ENCODE results near the gene DNLZ.
"Not testable (repeated sequence)": the region's sequence is repeated elsewhere in the genome, so short reads cannot be mapped to it uniquely, and the experiment has no call there.

The DNLZ gene

GRCh38 chr9:136363106-136363948, at the start of gene DNLZ:
Gene DNLZ, minus strand, starts transcription at chr9:136363744. Its CDS starts 30 bp downstream, at chr9:136363714.
- peak; percentile 100 for DNase-seq (ENCODE audit: low spot score)

GRCh38 chr9:136412962-136413361, 49.4 kb upstream of the DNLZ start:
- DNase-seq (ENCODE audit: low spot score): no peak

GRCh38 chr9:136411378-136411777, 47.8 kb upstream of the DNLZ start:
- DNase-seq (ENCODE audit: low spot score): no peak

DNA sequence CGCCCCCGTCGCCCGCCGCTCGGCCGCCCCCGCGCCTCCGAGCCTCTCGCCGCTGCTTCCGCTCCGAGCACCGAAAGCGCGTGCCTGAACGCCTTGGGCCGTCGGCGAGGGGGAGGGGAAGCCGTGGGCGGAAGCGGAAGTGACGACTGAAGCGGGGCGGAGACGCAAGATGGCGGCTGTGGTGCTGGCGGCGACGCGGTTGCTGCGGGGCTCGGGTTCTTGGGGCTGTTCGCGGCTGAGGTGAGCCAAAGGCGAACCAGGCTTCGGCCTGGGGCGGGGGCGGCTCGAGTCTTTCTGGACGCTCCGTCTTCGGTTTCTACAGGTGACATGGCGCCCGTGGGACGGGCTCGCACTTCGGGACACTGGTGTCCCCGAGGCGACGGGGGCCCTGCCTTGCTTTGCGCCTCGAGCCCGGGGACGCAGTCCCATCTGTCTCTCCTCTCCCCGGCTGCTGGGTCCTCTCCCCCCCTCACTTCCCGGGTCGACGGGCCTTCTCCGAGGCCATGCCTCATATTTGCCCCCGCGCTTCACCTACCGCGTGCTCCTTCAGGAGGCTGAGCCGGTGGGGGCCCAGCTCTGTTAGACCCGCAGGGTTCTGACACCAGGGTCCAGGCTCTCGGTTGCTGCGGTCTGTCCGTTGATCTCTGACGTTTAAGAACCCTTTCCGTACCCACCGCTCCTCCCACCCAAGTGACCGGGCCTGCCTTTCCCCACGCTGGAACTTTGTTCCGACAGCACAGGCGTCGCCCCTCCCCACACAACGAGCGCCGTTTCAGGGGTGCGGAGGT, 47.1 kb upstream of the DNLZ start, which contains the start of the genes ENTR1 and PMPCA:
Gene ENTR1 (minus strand): TSS at position 115 of the 788 bp plus-strand sequence. CDS start 217 bp downstream, outside the sequence.
Gene PMPCA (plus strand): TSS at position 159 of the 788 bp plus-strand sequence. CDS start 11 bp downstream, at position 170.
- peak; percentile 98 for DNase-seq (ENCODE audit: low spot score)

DNA sequence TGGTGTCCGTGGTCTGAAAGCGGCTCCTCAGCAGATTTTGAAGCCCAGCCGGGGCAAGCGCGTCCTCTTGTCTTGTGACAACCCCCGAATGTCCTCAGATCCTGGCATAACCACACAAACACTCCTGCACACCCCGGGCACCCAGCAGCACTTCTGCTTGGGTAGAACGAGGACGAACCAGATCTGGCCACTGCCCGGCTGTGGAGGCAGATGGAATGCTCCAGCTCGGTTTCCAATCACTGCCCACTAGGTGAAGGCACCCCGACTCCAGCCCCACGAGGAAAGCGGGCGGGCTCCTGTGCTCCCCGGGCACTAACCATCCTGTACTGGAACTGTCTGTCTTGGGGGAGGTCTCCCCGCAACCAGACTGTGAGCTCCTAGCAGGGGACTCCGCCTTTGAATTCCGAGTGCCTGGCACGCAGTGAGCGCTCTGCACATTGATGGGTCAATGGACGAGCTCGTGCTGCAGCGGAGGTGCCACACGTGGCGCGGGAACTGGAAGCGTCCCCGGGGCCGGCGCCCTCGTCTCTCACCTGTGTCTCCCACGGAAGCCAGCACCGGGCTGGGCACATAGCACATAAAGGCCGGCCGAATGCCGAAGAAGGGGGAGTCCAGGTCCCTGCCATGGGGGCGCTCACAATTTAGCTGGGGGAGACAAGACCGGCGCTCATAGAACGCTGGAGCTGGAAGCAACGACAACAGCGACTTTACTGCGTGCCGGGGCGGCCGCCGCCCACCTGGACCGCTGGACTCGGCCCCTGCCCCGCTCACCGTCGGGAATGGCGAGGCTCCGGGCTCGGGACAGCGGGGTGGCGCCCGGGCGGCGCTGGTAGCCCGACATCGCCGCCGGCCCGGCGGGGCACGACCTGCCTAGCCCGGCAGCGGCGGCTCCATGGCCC, 46.3 kb upstream of the DNLZ start:
- peak; percentile 72 for DNase-seq (ENCODE audit: low spot score)

DNA sequence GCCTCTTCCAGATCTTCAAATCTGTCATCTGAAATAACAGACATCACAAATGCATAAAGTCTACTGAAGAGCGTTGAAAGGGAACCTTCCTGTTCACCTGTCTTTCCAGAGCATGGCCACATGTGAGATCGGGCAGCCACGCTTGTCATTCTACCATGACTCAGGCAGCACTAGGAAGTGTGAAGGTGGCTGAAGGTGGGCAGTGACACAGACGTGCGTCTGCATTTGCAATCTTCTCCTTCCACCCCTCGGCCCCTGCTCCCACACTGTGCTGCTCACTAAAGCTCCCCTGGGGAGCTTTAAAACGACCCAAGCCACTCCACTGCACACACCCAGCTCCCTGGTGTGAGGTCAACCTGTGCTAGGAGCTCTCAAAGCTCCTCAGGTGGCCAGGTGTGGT, 44.4 kb upstream of the DNLZ start:
- DNase-seq (ENCODE audit: low spot score): no peak

GRCh38 chr9:136407061-136407460, 43.5 kb upstream of the DNLZ start:
- not testable (repeated sequence) for DNase-seq (ENCODE audit: low spot score)

DNA sequence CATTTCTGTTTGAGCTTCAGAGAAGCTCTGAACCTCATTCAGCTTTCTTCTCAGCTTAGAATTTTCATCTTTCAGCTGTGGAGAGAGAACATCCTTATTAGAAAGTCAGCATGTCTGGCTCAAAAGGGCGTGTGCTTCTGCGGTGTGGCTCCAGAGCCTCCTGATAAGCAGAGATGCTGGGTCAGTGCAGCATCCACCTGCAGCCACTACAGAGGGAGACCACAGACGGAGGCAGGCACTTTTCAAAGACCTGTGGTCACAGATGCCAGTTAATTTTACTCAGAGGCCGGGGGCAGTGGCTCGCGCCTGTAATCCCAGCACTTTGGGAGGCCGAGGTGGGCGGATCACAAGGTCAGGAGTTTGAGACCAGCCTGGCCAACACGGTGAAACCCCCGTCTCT, 42.4 kb upstream of the DNLZ start:
- not testable (repeated sequence) for DNase-seq (ENCODE audit: low spot score)

DNA sequence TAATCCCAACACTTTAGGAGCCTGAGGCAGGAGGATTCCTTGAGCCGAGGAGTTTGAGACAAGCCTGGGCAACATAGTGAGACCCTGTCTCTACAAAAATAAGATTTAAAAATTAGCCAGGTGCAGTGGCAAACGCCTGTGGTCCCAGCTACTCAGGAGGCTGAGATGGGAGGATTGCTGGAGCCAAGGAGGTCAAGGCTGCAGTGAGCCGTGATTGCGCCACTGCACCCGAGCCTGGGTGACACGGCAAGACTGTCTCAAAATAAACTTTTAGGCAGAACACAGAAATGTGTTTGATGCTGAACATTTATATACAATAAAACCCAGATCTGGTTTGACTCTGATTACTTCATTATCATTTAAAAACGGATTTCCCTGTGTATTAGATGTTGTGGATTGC, 41.9 kb upstream of the DNLZ start:
- DNase-seq (ENCODE audit: low spot score): no peak

- DNase-seq (ENCODE audit: low spot score): no peak
Observed at GRCh38 chr9:136404801-136405136, 41.2 kb upstream of the DNLZ start.

DNA sequence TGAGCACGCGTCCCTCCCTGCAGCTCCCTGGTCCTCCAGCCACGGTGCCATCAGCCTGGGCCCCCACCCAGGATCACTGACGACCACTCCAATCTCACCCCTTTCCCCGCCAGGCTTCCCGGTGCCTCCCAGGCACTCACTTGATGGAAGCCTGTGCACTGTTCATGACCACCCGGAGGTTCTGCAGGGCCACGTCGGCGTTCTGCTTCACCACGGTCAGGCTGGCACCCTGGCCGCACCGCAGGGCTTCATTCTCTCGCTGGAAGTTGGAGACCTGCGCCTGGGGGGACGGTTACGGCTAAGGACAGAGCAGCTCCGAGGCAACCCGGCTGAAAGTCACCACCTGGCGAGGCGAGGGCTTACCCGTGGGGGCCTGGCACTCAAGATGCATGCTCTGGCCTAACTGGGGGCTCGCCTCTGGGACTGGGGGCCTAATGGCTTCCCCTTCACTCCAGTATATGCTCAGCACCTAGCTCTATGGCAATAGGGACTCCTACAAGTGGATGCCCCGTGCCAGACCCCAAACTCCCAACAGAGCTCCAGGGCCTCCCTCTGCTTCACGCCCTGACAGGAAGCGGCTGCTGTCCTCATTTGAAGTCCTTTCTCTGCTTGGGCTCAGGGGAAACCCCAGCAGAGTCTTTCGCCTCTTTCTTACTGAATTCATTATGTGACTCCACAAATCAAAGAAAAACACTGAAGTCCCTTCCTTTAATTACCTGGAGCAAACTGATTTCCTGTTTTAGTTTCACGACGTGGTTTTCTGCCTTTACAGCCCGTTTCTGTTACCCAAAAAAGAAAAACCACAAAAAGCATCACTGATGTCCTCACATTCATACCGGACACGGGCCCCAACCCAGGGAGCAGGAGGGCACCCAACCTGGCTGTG, 40.6 kb upstream of the DNLZ start:
- no peak for DNase-seq (ENCODE audit: low spot score)

DNA sequence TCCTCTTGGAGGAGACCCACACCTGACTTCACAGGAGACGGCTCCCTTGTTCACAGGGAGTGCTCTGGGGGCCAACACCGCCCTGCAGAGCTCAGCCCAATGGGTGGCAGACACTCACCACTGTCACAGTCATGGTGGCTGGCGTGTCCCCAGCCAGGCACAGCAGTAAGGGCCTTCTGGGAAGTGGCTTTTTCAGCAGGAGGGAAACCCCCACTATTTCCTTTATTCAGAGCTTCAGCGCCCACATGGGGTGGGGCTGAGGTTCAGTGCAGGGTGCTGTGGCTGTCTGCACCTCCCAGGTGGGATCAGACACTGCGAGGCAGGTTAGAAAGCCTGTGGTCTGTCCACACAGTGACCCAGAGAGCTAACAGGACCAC, 40.0 kb upstream of the DNLZ start:
- DNase-seq (ENCODE audit: low spot score): no peak

GRCh38 chr9:136402067-136402466, 38.5 kb upstream of the DNLZ start:
- no peak for DNase-seq (ENCODE audit: low spot score)

GRCh38 chr9:136401173-136401922, 37.8 kb upstream of the DNLZ start:
- no peak for DNase-seq (ENCODE audit: low spot score)

- peak; percentile 98 for DNase-seq (ENCODE audit: low spot score)
Observed at GRCh38 chr9:136400038-136400834, 36.7 kb upstream of the DNLZ start, which contains the start of gene SNAPC4. Gene SNAPC4, minus strand, starts transcription at chr9:136400170. Its CDS starts 1,742 bp downstream, at chr9:136398428.

GRCh38 chr9:136399176-136400037, 35.9 kb upstream of the DNLZ start:
- peak; percentile 69 for DNase-seq (ENCODE audit: low spot score)

- DNase-seq (ENCODE audit: low spot score): no peak
Observed at GRCh38 chr9:136398286-136398685, 34.7 kb upstream of the DNLZ start.

DNA sequence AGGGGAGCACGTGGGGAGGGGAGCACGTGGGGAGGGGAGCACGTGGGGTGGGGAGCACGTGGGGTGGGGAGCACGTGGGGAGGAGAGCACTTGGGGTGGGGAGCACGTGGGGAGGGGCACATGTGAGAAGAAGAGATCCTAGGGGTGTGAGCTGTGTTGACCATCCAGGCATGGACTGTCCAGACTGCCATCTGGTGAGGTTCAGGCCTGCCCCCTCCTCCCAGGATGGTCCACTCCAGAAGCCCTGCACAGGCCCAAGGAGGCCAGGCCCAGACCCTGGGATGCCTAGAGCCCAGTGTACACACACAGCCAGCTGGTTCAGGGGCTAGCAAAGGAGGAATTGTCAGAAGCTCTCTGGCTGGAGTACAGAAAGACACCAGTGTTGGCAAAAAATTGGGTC, 34.1 kb upstream of the DNLZ start:
- DNase-seq (ENCODE audit: low spot score): no peak

DNA sequence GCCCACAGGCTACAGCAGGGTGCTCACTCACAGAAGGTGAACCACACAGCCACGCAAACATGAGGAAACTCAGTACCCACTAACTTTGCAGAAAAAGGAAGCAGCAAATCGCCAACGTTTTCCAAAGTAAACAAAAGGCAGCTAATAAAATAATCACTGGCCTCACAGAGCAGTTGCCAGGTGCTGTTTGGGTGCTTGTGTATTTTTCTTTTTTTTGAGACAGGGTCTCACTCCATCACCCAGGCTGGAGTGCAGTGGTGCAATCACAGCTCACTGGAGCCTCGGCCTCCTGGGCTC, 32.6 kb upstream of the DNLZ start:
- DNase-seq (ENCODE audit: low spot score): no peak

Data from GM03348 (cell line).